ENCODE data around the gene MYH6. TPM values are rescaled to one million over a fixed set of nuclear protein-coding genes. Genes with fewer than 3 reads are reported as not detected.

MYH6 gene
- total and polyA plus RNA-seq, 2 of the 13 experiments (the other 11 are each of a cell fraction or from before 2014, with no cell fraction given) = 0.01 TPM; not detected in 1

DNA sequence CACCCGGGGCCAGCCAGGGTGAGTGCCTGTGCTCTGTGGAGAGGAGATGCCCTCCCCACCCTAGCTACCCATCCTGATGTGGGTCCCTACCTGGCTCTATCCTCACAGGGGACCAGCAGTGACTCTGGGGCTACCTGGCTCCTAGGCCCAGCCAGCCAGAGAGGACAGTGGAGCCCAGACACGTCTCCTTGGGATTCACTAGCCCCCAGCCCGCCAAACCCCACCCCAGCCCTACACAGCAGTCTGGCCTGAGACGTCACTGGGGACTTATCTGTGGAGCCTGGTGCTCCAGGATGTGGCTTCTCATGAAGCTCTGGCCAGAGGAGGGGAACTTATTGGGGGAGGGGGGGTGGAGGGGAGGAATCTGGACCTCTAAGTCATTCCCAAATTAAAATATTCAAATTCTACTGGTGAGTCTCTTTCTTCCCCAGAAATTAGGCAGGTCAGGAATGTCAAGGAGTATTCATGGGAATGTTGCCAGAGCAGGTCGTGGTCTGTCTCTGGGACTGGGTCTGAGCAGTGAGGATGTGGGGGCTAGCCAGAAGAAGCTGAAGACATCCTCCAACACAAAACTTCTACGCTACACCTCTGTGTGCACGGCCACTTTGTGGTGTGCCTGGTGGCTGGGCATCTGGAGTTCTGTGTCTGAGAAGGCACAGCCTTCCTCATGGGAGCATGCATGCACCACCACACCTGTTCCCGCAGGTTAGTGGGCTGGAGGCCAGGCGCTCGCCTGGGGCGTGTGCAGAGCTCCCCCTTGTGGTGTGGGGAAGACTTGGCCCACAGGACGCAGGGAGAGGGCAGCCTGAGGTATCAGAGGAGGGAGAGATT lies 28.5 kb downstream of the MYH6 start (continued):
- TF ChIP-seq HMGXB3 (CRISPR knock-in tag; IDR thresholded peaks at IDR 0.05; ENCODE audit: borderline replicate concordance) (peak; percentile 74; the same call in 1 of the 2 replicates), ARNT2 (CRISPR knock-in tag; IDR thresholded peaks at IDR 0.05; ENCODE audit: low read depth) (peak; percentile 82), IKZF5 (CRISPR knock-in tag; IDR thresholded peaks at IDR 0.05) (peak; percentile 72; the same call in 1 of the 2 replicates), CBX1 (IDR thresholded peaks at IDR 0.05; ENCODE audit: low read depth) (peak; percentile 38), MLLT10 (CRISPR knock-in tag; IDR thresholded peaks at IDR 0.05) (no peak), ZNF44 (CRISPR knock-in tag; IDR thresholded peaks at IDR 0.05) (no peak), MXD1 (CRISPR knock-in tag; IDR thresholded peaks at IDR 0.05) (peak; percentile 53; the same call in 1 of the 2 replicates), PHF8 (CRISPR knock-in tag; IDR thresholded peaks at IDR 0.05) (peak; percentile 33; the same call in 1 of the 2 replicates), ZNF572 (CRISPR knock-in tag; IDR thresholded peaks at IDR 0.05) (peak; percentile 98), ZNF652 (CRISPR knock-in tag; IDR thresholded peaks at IDR 0.05; ENCODE audit: borderline replicate concordance, low read depth) (0 out of 2 replicates have a peak, but pooled peaks have one; percentile 14), SALL1 (CRISPR knock-in tag; IDR thresholded peaks at IDR 0.05) (peak; percentile 86), NFYC (CRISPR knock-in tag; IDR thresholded peaks at IDR 0.05) (peak; percentile 20; the same call in 1 of the 2 replicates), ATM (IDR thresholded peaks at IDR 0.05; ENCODE audit: borderline replicate concordance) (no peak), SUZ12 (IDR thresholded peaks at IDR 0.05; ENCODE audit: low read depth, low read length) (peak; percentile 30; the same call in 1 of the 2 replicates), FOXO1 (CRISPR knock-in tag; IDR thresholded peaks at IDR 0.05) (peak; percentile 58; the same call in 1 of the 2 replicates), ZBTB7B (CRISPR knock-in tag; IDR thresholded peaks at IDR 0.05) (no peak), CREM (IDR thresholded peaks at IDR 0.05) (no peak), CREM (CRISPR knock-in tag; IDR thresholded peaks at IDR 0.05) (0 out of 2 replicates have a peak, but pooled peaks have one; percentile 10), ZFP62 (CRISPR knock-in tag; IDR thresholded peaks at IDR 0.05) (no peak)
- TF ChIP-seq, protein P1, sequence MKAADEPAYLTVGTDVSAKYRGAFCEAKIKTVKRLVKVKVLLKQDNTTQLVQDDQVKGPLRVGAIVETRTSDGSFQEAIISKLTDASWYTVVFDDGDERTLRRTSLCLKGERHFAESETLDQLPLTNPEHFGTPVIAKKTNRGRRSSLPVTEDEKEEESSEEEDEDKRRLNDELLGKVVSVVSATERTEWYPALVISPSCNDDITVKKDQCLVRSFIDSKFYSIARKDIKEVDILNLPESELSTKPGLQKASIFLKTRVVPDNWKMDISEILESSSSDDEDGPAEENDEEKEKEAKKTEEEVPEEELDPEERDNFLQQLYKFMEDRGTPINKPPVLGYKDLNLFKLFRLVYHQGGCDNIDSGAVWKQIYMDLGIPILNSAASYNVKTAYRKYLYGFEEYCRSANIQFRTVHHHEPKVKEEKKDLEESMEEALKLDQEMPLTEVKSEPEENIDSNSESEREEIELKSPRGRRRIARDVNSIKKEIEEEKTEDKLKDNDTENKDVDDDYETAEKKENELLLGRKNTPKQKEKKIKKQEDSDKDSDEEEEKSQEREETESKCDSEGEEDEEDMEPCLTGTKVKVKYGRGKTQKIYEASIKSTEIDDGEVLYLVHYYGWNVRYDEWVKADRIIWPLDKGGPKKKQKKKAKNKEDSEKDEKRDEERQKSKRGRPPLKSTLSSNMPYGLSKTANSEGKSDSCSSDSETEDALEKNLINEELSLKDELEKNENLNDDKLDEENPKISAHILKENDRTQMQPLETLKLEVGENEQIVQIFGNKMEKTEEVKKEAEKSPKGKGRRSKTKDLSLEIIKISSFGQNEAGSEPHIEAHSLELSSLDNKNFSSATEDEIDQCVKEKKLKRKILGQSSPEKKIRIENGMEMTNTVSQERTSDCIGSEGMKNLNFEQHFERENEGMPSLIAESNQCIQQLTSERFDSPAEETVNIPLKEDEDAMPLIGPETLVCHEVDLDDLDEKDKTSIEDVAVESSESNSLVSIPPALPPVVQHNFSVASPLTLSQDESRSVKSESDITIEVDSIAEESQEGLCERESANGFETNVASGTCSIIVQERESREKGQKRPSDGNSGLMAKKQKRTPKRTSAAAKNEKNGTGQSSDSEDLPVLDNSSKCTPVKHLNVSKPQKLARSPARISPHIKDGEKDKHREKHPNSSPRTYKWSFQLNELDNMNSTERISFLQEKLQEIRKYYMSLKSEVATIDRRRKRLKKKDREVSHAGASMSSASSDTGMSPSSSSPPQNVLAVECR (CRISPR knock-in tag; IDR thresholded peaks at IDR 0.05; ENCODE audit: borderline replicate concordance) = peak; percentile 36
